Left lung (tissue), 10 donors: ENCODE measurements around the gene MACROD2. TPM values are rescaled to one million over a fixed set of nuclear protein-coding genes. Genes with fewer than 3 reads are reported as not detected.

Experiments
- ATAC-seq: fragments of 200-7000 bp; cut with Tn5 transposase; one replicate; pipeline ENCODE4 v1.9.1; 2020; ENCODE audit warnings: moderate library complexity
- DNase-seq, 4 donors: peaks; one replicate each; pipeline ENCODE4 v3.0.0-alpha.2; 2013 to 2020
- H3K27ac ChIP-seq, 2 donors: fragments of 200-600 bp; sonication (generic) in 1 of 2; one replicate each; pipeline versions ENCODE4 v1.5.0 to v1.8.0; 2020 to 2021
- H3K27me3 ChIP-seq, 2 donors: fragments of 200-600 bp; sonication (generic) in 1 of 2; one replicate each; pipeline versions ENCODE4 v1.5.0 to v1.8.0; 2020 to 2021
- H3K36me3 ChIP-seq, 2 donors: fragments of 200-600 bp; sonication (generic) in 1 of 2; one replicate each; pipeline versions ENCODE4 v1.5.0 to v1.8.0; 2020 to 2021
- H3K4me1 ChIP-seq, 2 donors: fragments of 200-600 bp; one replicate each; pipeline ENCODE4 v1.8.0; 2021
- H3K4me3 ChIP-seq, 2 donors: fragments of 200-600 bp; sonication (generic) in 1 of 2; one replicate each; pipeline versions ENCODE4 v1.5.0 to v1.8.0; 2020 to 2021; ENCODE audit warnings: mild to moderate bottlenecking in 1 of 2
- H3K9me3 ChIP-seq, 2 donors: fragments of 200-600 bp; sonication (generic) in 1 of 2; one replicate each; pipeline versions ENCODE4 v1.5.0 to v1.8.0; 2020 to 2021
- intact Hi-C, 2 donors: fragments of 100-400 bp; cut with DNase I; formaldehyde crosslinking; loops; one replicate each; pipeline versions ENCODE4 v1.11.2 to v1.14.2; 2022
- polyA plus RNA-seq, 6 donors: library from polyadenylated mRNA; unstranded; fragments of 120-200 nt; gene quantifications; one replicate each; pipeline ENCODE4 v1.2.1, GENCODE V29; 2013; ENCODE audit not compliant: insufficient read length in 6 of 6
- total RNA-seq, 2 donors: library from RNA; stranded (reverse); fragmentation: NEBNext Ultra II Directional; extraction: Animal tissue kit (Norgen Biotek cat#: 25700); gene quantifications; one replicate each; pipeline ENCODE4 v1.2.1, GENCODE V29; 2021
- TF ChIP-seq, protein P1 (sequence below), 2 donors: fragments of 200-600 bp; sonication (generic) in 1 of 2; IDR thresholded peaks; one replicate each; pipeline versions ENCODE4 v1.5.0 to v1.8.0; 2021; ENCODE audit warnings: antibody characterized with exemption in 2 of 2
- donor health status: DM: no; HTN: yes; CAD: no.
- donor health status: DM: no; HTN: no; CAD: no.

Gene MACROD2
- total and polyA plus RNA-seq, 8 donors: 6.1 to 23.6 (median 8.9) TPM

DNA sequence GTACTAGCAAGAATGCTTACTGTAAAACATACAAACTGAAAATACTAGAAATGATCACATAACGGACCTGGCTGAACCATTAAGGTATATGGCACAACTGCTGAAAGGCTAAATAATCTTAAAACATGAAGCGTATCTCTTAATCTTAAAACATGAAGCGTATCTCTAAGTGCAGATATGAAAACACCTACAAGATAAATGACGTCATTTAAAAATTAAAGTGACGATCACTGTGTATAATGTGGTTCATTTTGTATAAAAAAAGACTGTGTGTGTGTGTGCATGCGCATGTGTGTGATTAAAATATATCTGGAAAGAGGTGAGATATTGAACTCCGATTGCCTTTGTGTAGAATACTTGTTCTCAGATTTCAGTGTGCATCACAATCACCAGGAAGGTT lies 1797.5 kb downstream of the MACROD2 start:
- H3K36me3 ChIP-seq: no peaks in the 10 kb centered on the region
- H3K4me1 ChIP-seq: no peaks in the 10 kb centered on the region
- H3K9me3 ChIP-seq: no peaks in the 10 kb centered on the region
- H3K27me3 ChIP-seq: no peaks in the 10 kb centered on the region
- ATAC-seq (no peak), DNase-seq (no peak)
- no peak overlapping the region for H3K27ac ChIP-seq
- H3K4me3 ChIP-seq: no peak overlapping the region
- TF ChIP-seq, protein P1, sequence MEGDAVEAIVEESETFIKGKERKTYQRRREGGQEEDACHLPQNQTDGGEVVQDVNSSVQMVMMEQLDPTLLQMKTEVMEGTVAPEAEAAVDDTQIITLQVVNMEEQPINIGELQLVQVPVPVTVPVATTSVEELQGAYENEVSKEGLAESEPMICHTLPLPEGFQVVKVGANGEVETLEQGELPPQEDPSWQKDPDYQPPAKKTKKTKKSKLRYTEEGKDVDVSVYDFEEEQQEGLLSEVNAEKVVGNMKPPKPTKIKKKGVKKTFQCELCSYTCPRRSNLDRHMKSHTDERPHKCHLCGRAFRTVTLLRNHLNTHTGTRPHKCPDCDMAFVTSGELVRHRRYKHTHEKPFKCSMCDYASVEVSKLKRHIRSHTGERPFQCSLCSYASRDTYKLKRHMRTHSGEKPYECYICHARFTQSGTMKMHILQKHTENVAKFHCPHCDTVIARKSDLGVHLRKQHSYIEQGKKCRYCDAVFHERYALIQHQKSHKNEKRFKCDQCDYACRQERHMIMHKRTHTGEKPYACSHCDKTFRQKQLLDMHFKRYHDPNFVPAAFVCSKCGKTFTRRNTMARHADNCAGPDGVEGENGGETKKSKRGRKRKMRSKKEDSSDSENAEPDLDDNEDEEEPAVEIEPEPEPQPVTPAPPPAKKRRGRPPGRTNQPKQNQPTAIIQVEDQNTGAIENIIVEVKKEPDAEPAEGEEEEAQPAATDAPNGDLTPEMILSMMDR (IDR thresholded peaks at IDR 0.05): no peak
- intact Hi-C loops: no loop called here

DNA sequence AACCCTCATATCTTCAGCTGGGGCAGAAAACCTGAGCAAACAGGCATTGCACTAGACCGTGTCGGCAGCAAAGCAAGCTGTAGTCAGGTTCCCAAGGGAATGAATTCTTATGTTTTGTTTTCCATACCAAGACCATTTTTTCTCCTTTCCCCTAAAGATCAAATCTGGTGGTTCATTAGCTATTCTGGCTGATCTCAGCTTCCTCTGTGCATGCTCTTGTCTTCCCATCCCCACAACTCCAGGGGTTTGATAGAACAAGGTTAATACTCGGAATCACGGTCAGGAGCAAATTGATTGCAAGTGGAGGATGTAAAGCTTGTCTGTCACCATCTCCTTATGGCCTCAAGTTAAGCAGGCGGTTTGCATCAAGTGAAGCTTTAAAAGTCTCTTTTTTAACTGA lies 1799.1 kb downstream of the MACROD2 start:
- no peak overlapping the region for H3K27ac ChIP-seq
- no peak for DNase-seq
- ATAC-seq: no peak
- no peaks in the 10 kb centered on the region for H3K9me3 ChIP-seq
- H3K4me3 ChIP-seq: no peak overlapping the region
- intact Hi-C loops: no loop called here
- TF ChIP-seq, protein P1 (IDR thresholded peaks at IDR 0.05): no peak
- no peaks in the 10 kb centered on the region for H3K36me3 ChIP-seq
- no peaks in the 10 kb centered on the region for H3K4me1 ChIP-seq
- H3K27me3 ChIP-seq: no peaks in the 10 kb centered on the region

DNA sequence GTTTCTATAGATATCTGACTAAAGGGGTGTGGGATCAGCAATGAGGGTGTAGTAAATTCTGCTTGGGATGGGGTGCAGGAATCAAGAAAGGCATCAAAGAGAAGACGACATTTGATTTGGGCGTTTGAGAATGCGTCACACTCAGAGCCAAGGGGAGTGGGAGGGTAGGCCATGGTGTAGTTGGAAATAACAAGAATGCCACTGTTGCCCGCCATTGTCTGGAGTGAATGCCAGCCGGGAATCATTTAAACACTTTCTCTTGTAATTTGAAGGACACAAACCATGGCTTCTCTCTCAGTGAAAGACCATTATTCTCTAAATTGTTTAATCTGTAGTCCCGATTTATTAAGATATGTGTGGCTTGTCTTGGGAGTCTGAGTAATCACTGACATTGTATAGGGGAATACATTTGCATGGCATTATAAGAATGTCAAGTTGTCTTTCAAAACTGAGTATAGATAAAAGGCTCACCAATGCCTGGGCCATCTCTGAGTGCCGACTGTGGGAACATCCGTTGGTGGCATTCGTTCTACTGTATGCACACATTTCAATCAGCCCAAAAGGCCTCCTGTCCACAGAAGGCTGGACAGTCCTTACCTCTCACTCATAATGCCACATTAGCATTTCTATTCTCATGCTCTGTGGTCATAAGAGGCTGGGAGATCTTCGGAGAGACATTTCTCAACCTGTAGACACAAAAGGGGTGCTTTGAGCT lies 1800.1 kb downstream of the MACROD2 start:
- Histone ChIP-seq H3K36me3 (no peaks in the 10 kb centered on the region), H3K27ac (no peak overlapping the region), H3K9me3 (no peaks in the 10 kb centered on the region), H3K4me3 (no peak overlapping the region), H3K4me1 (no peaks in the 10 kb centered on the region), H3K27me3 (no peaks in the 10 kb centered on the region)
- DNase-seq (no peak), ATAC-seq (no peak)
- TF ChIP-seq, protein P1 (IDR thresholded peaks at IDR 0.05): no peak
- intact Hi-C loops: no loop called here

DNA sequence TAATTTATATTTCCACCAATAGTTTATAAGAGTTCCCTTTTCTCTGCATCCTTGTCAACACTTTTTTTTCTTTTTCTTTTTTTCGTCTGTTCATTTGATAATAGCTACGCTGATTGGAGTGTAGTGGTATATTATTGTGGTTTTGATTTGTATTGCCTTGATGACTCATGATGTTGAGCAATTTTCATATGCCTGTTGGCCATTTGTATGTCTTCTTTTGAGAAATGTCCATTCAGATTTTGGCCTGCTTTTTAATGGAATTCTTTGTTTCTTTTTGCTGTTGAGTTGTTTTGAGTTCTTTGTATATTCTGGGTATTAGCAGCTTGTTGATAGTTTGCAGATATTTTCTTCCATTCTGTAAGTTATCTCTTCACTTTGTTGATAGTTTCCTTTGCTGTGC lies 1804.6 kb downstream of the MACROD2 start:
- intact Hi-C loops: no loop called here
- no peak overlapping the region for H3K4me3 ChIP-seq
- H3K4me1 ChIP-seq: no peaks in the 10 kb centered on the region
- ATAC-seq: no peak
- TF ChIP-seq, protein P1 (IDR thresholded peaks at IDR 0.05): no peak
- H3K27me3 ChIP-seq: no peaks in the 10 kb centered on the region
- no peak for DNase-seq
- no peak overlapping the region for H3K27ac ChIP-seq
- H3K36me3 ChIP-seq: no peaks in the 10 kb centered on the region
- no peaks in the 10 kb centered on the region for H3K9me3 ChIP-seq

DNA sequence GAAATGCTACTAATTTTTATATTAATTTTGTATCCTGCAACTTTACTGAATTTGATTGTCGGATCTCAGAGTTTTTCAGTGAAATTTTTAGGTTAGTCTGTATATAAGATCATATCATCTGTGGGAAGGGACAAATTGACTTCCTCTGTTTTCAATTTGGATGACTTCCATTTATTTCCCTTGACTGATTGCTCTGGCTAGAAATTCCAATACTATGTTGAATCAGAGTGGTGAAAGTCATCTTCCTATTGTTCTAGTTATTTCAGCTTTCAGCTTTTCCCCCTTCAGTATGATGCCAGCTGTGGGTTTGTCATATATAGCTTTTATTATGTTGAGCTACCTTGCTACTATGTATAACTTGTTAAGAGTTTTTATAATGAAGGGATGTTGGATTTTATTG lies 1806.7 kb downstream of the MACROD2 start:
- ATAC-seq (no peak), DNase-seq (no peak)
- no peaks in the 10 kb centered on the region for H3K9me3 ChIP-seq
- TF ChIP-seq, protein P1 (IDR thresholded peaks at IDR 0.05): no peak
- no peak overlapping the region for H3K27ac ChIP-seq
- intact Hi-C loops: no loop called here
- no peaks in the 10 kb centered on the region for H3K27me3 ChIP-seq
- no peaks in the 10 kb centered on the region for H3K36me3 ChIP-seq
- H3K4me1 ChIP-seq: no peaks in the 10 kb centered on the region
- H3K4me3 ChIP-seq: no peak overlapping the region
